Activated CD4-positive, alpha-beta T cell treated with anti-CD3 and anti-CD28 coated beads, Interleukin-2, amount 50 U/mL, for 1 hour (primary cell): ENCODE measurements around the gene HOXD8.

Source experiments
- DNase-seq: peaks from one replicate; pipeline ENCODE4 v3.0.0-alpha.2; 2020

The HOXD8 gene

GRCh38 chr2:176174824-176175708 lies 45.6 kb downstream of the HOXD8 start:
- no peak for DNase-seq

- DNase-seq: no peak
Measured at GRCh38 chr2:176175709-176176607, 46.5 kb downstream of the HOXD8 start.

GRCh38 chr2:176177580-176178037 lies 48.1 kb downstream of the HOXD8 start:
- no peak for DNase-seq

- no peak for DNase-seq
Measured at GRCh38 chr2:176178038-176178756, 48.7 kb downstream of the HOXD8 start.

GRCh38 chr2:176178757-176179295 lies 49.3 kb downstream of the HOXD8 start:
- DNase-seq: no peak

- DNase-seq: no peak
Measured at GRCh38 chr2:176181551-176181950, 52.0 kb downstream of the HOXD8 start.
